NOMO-1 (cell line): ENCODE measurements around the gene TCF15.

Experiments
- DNase-seq, 2 experiments: peaks; one replicate each; lab custom pipeline; 2025; ENCODE audit not compliant: unreplicated experiment in 2 of 2; lab: John Stamatoyannopoulos, UW

Gene TCF15, protein sequence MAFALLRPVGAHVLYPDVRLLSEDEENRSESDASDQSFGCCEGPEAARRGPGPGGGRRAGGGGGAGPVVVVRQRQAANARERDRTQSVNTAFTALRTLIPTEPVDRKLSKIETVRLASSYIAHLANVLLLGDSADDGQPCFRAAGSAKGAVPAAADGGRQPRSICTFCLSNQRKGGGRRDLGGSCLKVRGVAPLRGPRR

DNA sequence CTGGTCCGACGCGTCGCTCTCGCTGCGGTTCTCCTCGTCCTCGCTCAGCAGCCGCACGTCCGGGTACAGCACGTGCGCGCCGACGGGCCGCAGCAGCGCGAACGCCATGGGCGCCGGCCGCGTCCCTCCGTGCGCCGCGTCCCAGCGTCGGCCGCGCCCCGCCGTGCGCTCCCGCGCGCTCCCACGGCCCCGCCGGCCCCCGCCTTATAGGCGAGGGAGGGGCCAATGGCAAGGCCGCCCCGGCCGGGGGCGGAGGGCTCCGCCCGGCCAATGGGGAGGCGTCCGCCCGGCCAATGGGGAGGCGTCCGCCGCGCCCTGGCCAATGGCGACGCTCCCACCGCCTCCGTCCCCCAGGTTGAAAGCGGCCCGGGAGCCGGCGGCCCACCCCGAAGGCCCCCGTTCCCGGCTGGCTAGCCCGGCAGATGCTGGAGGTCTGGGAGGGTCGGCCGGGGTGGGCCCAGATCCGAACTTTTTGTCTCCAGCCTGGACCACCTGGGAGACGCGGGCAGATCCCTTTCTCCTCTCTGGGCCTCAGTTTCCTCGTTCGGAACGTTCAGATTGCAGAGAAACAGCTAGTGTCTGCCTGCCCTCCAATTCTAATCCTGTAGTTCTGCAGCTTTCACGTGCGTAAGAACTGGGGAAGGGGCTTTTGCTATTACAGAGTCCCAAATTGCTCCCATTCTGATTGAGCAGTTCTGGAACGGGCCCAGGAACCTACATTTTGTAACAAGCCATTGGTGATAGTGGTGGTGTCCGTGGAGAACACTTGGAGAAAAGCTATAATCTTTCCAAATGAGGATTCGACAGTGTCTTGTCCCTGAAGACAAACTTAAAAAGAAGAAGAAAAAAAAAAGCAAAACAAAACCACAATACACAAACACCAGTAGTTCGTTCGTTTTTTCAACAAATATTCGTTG, at the start of gene TCF15:
TSS of gene TCF15 (minus strand) at position 180 of the 917 bp plus-strand sequence. CDS start at position 108, 72 bp downstream.
- DNase-seq, result peak; percentile 32 to 37

DNA sequence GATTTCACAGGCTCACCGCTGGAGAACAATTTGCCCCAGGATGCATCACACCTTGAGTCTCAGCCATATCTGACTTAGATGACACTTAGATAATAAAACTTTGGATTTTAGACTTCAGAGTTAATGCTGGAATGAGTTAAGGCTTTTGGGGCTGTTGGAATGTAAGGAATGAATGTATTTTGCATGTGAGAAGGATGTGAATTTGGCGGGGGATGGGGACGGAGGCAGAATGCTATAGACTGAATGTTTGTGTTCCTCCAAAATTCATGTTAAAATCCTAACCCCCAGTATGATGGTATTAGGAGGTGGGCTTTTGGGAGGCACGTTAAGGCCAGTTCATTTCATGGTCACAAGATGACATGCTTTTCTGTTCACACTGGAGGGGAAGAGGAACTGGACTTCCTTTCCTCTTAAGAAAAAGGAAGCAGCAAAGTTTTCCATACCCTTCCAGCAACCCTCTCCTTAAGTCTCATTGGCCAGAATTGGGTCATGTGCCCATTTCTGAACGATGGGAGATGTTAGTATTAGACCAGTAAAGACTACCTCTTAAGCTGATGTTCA, 48.7 kb upstream of the TCF15 start:
- DNase-seq, result no peak

DNA sequence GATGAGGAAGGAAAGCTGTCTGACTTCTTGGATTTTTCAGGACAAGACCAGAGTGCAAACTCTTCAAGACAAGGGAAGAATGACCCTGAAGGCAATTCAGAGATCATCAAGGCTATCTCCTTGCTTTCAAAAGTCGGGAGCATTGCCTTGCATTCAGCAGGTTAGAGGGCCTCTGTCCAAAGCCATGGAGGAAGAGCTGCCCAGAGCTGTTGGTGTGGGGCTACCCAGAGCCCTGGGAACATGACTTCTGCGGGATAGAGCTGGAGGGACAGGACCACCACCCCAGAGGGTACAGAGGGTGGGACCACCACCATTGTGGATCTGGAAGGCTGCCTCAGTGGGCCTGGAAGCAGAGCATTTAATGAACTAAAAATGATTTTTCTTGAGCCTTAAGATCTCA, 48.1 kb upstream of the TCF15 start:
- no peak for DNase-seq

DNA sequence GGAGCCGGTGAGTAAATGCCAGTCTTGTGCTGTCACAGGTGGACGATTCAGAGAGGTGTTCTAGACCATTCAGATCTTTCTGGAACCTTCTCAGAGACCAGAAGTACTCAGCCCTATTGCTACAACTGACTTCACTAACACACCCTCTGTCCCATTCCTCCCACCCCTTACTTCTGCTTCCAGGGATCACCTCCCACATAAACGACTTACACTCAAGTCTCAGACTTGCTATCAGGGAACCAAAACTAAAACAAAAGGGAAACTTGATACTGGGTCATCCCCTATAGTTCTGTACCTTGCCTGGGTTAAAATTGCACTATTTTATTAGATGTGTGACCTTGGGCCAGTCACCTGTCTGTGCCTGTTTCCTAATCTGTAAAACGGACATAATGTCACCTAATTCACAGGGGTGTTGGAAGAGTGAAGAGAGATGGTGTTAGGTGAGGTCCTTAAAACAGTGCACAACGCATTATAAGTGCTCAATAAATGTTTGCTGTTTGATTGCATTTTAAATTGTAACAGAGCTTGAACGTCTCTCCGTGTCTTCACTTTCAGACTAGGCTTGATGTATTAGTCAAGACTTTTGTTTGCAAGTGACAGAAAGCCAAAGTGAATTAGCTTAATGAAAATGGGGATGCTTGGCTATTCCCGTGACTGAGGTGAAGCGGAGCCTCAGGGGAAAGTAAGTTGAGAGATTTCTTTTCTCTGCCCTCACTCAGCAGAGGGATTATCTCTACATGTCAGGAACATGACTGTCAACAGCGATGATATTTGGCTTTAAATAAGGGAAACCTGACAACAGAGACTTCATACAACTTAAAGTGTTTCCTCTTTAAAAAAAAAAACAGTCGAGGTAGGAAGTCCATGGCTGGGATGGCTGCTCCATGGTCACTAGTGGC, 45.9 kb upstream of the TCF15 start:
- DNase-seq, result no peak

DNA sequence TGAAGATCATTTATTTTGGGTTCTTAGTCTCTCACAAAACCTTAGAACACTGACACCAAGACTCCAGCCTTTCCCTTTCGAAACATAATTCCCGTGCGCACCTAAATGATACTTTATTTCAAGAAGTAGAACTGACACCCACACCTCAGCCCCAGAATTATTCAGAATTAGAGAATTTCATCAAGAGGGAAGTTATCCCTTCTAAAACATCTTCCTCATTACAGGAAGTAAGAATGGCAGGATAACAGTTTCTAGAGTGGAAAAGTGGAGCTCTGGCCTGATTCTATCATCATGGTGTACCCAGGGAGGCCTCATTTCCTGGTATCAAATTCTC, 44.3 kb upstream of the TCF15 start:
- no peak for DNase-seq

DNA sequence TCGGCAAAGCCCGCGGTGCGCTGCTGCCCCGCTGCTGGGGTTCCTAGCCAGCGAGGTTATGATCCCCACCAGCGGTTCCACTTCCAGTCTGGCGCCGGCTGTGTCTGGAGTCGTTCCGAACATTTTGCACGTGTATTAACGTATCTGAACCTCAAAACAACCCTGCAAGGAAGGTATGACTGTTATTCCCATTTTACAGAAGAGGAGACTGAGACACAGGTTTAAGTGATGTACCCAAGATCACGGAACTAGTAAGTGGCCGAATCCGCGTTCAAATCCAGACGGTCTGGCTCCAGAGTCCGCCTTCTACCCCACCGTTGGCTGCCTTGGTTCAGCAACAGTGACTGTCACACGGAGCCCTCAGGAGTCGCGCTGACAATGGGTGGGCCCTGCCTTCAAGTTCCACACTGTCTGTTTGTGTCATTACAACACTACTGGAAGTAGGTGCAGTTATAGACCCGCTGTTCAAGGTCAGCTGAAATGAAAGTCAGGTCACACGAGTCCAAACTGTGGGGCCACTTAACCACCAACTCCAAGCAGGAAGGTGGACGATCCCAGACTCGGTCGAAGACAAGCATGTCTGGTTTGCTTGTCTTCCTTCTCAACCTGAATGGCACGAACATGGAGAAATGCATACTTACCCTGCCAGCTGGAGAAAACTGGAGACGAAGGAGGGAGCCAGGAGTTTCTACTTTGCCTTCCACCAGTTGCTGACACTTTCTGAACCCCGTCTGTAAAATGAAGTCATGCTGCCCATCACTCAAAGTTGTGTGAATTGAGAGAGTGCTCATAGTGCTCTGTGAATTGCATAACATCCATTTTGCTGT, 43.7 kb upstream of the TCF15 start:
- DNase-seq, result no peak

DNA sequence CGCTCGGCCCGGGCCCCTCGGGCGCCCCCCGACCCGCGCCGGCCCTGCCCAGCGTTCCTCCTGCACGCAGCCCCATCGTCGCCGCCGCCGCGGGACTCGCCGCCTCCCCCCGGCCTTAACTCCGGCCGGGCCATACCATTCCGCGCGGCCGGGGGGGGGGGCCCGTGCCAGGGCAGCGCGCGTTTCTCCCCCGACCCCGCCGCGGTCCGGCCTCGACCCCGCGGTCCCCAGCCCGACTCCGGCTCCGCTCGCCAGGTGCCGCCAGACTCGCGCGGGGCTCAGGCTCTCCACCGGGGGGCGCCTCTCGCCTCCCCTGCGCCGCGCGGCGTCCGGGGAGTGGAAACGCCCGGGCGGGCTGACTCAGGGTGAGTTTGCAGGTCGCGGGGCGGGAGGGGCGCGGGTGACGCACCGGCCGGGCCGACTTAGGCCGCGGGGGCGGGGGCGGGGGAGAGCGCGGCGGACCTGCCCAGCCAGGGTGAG, 43.0 kb upstream of the TCF15 start, which contains the start of gene SRXN1:
TSS of gene SRXN1 (minus strand) at position 91 of the 480 bp plus-strand sequence. CDS start at position 76, 15 bp downstream.
- DNase-seq, result peak; percentile 79 to 86

DNA sequence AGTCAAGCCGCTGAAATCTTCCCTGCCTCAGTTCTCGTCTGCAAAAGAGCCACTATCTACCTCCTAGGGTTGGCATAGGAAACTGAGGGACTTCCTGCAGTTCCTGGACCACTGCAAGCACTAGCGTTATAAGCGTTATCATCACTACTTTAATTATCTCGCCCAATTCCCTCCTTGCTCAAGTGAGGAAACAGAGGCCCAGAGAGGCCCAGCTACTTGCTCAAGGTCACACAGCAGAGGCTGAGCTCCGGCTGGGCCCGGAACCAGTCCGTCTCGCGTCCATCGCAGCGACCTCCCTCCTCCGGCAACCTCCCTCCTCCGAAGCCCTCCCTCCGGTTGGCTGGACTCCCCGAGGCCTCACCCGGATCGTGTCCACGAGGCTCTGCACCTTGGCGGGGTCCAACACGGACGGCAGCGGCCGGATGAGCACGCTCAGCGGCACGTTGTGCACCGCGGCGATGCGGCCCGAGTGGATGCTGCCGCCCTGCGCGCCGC, 42.6 kb upstream of the TCF15 start:
- no peak for DNase-seq

DNA sequence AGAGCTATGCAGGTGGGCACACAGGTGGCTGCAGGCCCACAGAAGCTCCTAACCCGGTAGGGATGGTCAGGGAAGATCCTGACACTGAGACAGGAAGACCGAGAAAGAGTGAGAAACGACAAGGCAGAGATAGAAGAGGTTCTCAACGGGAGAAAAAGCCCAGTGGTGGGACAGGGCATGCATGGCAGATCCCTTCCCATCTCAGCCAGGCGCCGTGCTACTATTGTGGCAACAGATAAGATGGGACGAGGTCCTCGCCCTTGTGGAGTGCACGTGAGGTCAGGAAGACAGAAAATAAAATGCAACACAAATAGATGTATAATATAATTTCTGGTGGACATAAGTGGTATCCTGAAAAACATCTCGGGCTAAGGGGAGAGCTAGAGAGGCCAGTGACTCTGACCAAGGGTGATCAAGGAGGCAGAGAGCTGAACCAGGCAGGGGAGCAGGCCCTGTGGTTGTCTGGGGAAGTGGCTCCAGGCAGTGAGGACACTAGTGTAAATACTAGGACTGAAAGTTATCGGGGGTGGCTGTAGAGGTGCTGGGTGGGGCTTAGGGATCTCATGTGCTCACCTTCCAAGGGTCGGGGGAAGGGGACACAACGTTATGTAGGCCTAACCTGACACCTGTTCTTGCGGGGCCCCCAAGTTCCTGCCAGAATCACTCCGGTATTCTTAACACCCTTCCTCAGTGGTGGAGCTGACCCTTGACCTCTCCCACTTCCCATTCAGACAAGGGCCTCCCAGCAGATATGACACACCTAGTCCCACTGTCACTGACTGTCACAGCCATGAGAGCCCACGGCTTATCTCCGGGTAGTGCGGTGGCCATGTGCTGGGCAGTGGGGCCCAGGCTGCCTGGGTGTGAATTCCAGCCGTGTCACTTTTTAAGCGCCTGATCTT, 41.9 kb upstream of the TCF15 start:
- peak in 1 of 2 experiments; percentile 16 for DNase-seq

DNA sequence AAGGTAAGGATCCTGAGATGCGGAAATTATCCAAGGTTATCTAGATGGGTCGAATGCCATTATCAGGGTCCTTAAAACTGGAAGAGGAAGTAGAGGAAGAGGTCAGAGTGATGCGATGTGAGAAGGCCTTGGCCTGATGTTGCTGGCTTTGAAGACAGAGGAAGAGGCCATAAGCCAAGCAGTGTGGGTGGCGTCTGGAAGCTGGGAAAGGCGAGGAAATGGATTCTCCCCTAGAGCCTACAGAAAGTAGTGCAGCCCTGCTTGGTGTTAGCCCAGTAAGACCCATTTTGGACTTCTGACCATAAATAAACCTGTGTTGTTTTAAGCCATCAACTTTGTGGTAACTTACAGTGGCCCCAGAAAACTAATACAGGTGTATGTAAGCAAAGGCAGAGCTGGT, 40.8 kb upstream of the TCF15 start:
- no peak for DNase-seq

DNA sequence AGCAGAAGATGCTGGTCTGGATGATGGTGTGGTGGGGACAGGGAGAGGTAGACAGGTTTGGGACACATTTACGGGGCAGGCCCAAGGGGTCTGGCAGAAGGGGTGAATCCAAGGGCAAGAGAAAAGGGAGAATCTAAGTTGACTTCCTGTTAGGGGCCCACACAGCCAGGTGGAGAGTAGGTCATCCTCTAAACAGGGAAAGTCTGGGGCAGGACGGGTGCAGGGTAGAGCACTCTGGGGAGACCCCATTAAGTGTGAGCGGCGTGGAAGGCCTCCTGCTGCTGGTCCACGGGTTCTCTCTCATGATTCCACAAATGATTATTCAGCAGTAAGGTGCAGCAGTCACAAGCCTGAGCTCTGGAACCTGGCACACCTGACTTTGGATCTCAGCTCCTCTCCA, 40.2 kb upstream of the TCF15 start:
- DNase-seq, result no peak

DNA sequence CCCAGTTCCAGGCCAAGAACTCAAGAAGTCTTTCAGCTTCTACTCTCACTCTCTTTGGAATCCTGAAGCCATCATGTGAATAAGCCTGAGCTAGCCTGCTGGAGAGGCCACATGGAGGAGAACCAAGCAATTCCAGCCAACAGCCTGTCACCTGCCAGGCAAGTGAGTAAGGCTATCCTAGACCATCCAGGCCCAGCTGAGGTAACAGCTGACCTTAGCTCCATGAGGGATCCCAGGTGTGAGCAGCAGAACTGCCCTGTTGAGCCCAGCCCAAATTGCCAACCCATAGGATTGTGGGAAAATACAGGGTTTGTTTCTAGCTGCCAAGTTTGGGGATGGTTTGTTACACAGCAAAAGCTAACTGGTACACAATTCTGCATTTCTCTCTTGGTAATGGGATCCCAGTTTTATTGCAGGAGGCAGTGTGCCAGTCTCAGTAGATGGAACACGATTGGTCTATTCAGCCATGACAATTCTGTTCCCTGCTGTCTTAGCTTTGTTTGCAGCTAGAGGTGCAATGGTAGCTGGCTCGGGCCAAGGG, 37.4 kb upstream of the TCF15 start:
- DNase-seq, result no peak

DNA sequence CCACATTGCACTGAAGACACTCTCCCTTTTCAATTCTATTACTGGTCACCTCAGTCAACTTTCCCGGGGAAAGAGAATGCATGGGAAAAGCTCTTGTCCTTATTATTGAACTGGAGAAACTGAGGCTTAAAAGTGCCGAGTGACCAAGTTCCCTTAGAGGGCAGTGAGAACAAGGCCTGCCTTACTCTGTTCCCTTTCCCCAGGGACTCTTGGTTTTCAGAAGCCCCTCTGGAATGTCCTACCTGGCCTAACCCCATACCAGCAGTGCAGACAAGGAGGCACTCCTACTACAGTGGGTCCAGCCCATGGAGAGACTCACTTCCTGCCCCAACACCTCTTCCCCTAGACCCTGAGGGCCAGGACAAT, 36.7 kb upstream of the TCF15 start:
- DNase-seq, result no peak

DNA sequence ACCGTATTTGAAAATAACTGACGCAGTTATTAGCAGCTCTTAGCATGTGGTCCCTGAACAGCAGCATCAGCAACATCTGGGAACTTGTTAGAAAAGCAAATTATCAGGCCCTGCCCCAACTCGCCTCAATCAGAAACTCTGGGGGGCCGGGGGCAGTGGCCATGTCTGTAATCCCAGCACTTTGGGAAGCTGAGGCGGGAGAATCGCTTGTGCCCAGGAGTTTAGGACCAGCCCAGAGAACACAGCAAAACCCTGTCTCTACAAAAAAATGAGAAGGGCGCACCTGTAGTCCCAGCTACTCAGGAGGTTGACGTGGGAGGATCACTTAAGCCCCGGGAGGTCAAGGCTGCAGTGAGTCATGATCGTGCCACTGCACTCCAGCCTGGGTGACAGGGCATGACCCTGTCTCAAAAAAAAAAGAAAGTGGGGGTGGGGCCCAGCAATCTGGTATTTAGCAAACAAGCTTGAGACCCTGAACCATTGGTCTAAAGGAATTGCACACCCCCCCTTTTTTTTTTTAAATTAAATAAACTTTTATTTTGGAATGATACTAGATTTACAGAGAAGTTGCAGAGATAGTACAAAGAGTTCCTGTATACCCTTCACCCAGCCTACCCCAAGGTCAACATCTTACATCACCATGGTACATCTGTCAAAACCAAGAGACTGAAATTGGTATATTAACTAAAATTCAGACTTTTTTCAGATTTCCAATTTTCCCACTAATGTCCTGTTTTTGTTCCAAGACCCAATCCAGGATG, 36.2 kb upstream of the TCF15 start:
- no peak for DNase-seq

DNA sequence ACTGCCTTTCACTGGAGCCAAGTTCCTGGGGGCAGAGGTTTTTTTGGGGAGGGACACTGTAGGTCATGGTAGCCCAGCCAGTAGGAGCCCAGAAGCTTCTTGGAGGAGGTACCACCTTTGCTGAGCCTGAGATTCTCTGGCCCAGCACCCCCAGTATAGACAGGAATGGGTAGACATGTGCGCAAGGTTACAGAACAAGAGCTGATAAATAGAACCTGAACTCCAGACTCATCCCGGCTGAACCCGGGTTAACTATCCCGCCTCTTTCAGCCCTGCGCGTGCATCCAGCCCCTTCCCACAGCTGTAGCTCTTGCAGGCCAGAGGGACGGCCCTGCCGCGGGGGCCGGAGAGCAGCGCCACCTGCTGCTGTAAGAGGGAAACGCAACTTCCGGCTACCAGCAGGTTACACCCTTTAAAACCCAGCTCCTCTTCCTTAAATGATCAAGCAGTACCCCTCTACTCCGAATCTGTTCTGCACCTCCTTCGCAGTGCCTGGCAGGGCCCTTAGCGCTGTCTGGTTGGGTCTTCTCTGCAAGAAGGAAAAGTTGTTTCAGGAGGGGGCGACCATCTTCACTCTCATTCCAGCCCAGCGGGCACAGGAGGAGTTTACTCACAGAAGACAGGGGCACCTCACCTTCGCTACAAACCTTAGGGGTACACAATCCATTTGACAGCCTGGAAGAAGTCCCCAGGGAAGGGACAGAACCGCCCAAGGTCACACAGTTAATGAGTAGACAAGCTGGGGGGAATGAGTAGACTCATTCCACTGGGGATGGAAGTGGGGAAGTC, 35.4 kb upstream of the TCF15 start:
- peak; percentile 64 to 66 for DNase-seq

DNA sequence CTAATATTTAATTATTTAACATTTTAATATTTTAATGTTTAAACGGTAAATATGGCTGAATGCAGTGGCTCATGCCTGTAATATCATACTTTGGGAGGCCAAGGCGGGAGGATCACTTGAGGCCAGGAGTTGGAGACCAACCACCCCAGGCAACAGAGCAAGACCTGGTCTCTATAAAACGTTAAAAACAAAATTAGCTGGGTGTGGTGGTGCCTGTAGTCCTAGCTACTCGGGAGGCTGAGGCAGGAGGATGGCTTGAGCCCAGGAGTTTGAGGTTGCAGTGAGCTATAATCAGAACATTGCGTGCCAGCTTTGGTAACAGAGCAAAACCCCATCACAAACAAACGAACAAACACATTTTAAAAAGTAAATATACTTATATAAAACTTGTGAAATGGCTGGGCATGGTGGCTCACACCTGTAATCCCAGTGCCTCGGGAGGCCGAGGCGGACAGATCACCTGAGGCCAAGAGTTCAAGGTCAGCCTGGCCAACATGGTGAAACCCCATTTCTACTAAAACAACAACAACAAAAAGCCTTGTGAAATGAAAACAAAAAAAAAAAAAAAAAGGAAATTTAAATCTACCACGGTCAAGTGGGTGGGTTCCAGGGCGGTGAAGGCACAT, 34.7 kb upstream of the TCF15 start:
- no peak for DNase-seq
